Fibroblast of peridontal ligament (primary cell): ENCODE results near the gene UGT2A2.

Experiments used
- DNase-seq: peaks from one replicate; pipeline ENCODE4 v3.0.0-alpha.2; 2010; ENCODE audit errors: extremely low read depth

UGT2A2 gene

DNA sequence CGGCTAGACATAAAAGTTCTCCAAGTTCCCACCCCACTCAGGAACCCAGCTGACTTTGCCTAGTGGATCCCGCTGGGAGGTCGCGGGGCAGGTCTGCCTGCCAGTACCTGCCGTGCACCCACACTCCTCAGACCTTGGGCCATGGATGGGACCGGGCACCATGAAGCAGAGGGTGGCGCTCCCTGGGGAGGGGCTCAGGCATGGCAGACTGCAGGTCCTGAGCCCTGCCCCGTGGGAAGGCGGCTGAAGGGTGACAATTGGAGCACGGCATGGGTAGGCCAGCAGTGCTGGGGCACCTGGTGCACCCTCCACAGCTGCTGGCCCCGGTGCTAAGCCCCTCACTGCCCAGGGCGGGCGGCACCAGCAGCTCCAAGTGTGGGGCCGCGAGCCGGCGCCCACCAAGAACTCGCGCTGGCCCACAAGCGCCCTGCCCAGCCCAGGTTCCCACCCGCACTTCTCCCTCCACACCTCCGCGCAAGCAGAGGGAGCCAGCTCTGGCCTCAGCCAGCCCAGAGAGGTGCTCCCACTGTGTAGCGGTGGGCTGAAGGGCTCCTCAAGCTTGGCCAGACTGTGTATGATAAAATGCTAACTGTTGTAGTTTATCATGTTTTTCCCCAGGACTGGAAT, 63.1 kb downstream of the UGT2A2 start:
- no peak for DNase-seq

DNA sequence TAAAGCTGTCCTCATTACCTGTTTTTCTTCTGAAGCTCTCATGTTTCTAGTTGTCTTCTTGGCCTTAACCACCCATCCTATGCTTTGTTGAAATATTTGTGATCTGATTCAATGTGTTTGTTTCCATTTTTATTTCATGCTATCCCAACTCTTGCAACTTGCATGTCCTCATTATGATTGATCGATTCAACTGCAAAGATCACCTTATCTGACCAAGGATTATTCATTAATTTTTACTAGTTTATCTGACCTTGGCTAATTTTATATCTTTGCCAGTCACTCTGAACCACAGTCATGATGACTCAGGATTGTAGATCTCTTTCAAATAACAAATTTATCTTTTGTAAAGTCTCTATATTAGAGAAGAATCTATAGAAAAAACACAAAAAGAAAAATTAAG, 70.7 kb downstream of the UGT2A2 start:
- DNase-seq = no peak

DNA sequence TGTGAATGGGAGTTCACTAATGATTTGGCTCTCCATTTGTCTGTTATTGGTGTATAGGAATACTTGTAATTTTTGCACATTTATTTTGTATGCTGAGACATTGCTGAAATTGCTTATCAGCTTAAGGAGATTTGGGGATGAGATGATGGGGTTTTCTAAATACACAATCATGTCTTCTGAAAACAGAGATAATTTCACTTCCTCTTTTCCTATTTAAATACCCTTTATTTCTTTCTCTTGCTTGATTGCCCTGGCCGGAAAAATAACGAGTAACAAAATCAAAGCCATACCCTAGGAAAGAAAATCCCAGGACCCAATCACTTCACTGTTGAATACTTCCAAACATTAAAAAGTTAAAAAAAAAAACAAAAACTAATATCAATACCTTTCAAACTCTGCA, 76.0 kb downstream of the UGT2A2 start:
- no peak for DNase-seq

DNA sequence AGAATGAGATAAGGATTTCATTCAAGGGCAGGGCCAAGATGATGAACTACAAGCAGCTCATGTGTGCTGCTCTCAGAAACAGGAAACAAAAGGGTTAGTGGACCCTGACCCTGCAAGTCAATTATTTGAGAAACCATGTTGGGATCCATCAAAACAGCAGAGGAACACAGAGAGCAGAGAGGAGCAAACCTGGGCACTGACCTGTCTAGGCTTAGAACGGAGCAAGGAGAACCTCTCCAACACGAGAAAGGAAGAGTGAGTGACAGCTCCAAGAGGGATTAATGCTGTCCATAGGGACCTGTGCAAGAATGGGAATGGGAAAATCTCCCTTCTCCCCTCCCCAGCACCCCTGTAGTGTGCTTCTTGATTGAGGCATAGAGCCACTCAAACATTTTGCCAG, 89.8 kb downstream of the UGT2A2 start:
- DNase-seq = no peak

DNA sequence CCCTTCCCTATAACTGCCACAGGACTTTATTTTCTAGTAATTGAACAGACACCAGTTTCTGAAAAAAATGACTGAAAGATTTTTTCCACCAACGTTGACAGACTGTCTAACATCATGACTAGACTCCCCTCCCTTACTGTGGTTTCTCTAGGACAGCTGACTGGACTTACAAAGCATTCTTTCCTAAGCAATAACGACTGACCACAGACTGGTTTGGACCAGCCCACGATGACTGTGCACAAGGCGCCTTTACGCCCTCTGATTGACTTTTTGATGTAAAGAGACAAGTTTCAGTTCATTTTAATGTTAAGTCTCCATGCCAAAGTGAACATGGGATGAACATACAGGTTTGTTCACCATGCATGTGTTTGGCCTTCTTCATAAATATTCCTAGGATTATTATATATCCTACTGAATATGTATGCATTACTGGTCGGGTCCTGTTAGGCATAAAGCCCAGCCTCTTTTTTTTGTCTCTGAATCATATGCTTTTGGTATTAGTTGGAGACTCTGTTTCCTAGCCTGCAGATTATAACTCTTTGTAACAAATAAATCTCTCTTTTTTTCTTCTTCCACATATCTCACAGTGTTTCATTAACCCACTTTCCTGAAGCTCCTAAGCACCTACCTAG, 93.2 kb downstream of the UGT2A2 start:
- no peak for DNase-seq
